Retinal pigment epithelial cell (primary cell): ENCODE measurements around the gene PDE4D.
A peak's percentile ranks its signal among the peaks of the same experiment; 100 is the strongest.

Experiments used
- DNase-seq: peaks from one replicate; pipeline ENCODE4 v3.0.0-alpha.2; 2010; ENCODE audit warnings: low read depth
- H3K4me3 ChIP-seq: 2 replicates; pipeline ENCODE4 v1.5.1; 2011; ENCODE audit warnings: mild to moderate bottlenecking, low read length, control low read depth, moderate library complexity
- TF ChIP-seq, protein P1 (sequence below): conservative IDR thresholded peaks from 2 replicates; pipeline ENCODE4 v1.5.1; 2011; ENCODE audit warnings: low read depth, low read length, control low read depth, inconsistent platforms

PDE4D gene

DNA sequence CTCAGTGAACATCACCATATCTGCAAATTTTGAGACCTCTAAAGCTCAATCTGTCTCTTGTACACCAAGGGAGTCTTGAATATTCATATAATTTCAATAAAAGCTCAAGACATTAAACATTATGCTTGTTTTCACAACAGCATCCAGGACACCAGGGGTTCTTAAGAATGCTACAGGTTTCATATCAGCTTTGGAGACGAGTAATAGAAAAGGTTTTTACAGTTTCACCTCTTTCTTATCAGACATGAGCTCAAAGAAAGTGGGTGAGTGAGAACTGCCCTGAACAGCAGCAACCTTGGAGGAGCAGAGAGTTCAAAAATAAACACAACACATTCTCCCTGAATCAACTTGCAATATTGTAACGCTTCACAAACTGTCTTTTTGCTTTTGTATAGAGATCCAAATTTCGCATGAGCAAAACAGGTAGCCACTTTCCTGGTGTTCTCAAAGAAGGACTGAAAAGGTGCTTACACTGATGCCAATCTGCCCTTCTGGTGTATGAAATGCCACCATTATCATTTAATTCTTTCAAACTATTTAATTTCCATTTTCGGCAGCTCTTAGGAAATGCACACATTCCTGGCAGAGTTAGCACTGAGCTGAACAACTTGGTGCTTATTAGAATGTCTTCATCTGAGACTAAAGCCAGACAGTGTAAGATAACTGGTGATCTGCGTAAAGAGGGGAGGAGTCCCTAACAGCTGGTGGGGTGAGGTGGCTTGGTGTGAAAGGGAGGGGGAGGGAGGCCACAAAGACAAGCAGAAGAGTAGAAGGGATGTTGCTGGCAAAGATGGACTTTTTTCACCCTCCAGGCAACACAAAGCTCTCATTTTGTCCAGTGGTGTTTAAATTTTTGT, 535.3 kb downstream of the PDE4D start:
- TF ChIP-seq, protein P1, sequence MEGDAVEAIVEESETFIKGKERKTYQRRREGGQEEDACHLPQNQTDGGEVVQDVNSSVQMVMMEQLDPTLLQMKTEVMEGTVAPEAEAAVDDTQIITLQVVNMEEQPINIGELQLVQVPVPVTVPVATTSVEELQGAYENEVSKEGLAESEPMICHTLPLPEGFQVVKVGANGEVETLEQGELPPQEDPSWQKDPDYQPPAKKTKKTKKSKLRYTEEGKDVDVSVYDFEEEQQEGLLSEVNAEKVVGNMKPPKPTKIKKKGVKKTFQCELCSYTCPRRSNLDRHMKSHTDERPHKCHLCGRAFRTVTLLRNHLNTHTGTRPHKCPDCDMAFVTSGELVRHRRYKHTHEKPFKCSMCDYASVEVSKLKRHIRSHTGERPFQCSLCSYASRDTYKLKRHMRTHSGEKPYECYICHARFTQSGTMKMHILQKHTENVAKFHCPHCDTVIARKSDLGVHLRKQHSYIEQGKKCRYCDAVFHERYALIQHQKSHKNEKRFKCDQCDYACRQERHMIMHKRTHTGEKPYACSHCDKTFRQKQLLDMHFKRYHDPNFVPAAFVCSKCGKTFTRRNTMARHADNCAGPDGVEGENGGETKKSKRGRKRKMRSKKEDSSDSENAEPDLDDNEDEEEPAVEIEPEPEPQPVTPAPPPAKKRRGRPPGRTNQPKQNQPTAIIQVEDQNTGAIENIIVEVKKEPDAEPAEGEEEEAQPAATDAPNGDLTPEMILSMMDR, result no peak
- peak; percentile 74 for DNase-seq

DNA sequence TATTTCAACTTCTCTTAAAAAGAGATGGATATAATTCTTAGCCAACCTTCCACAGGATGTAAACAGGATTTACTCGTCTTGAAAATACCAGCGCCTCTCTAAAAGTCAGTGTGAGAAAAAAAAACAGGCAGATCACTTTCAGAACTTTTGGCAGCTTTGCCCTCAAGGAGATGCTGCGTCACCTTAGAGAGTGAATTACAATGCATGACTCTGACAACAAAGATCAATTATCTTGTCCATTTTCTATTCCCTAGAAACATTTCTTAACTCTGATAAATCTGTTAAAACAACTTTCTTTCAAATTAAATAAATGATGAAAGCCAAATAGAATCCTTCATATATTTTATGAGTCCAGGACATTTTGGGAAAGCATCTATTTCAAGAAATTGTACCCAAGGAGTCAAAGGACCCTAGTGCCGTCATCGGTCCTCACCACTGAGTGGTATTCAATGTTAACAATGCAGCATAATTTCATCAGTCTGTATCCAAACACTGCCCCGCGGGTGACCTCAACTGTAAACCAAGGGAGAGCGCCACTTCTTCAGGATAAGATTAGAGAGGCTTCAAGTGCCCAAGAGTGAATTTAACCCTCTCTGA, 536.0 kb downstream of the PDE4D start:
- H3K4me3 ChIP-seq, result no peak overlapping the region
- peak; percentile 77 for DNase-seq
- TF ChIP-seq, protein P1, result no peak

More for the DNA sequence above, 535.3 kb downstream of the PDE4D start:
- H3K4me3 ChIP-seq, result no peak overlapping the region

DNA sequence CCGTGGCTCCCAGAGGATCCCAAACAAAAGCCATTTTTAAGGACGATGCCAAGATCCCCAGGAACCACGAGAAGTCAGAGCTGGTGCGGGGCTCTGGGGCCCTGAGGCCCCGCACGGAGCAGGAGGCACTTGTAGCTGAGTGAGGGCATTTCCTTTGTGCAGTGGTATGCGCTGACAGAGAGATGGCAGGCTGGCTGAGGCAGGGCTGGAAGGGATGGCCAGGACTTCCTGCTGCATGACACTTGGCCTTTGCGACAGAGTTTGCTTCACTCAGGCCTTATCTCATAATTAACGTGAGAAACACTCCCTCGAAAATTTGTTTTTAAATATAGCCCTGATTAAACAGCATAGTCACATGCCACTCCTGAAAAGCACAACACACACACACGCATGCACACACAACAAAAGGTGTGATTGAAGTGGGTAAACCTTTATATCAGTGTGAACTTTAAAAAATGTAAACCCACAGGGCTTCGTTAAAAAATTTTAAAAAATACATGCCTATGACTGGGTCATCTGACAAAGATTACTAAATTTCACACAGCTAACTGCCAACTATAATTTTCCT, 536.6 kb downstream of the PDE4D start:
- H3K4me3 ChIP-seq, result no peak overlapping the region
- TF ChIP-seq, protein P1, result peak; percentile 11
- DNase-seq, result peak; percentile 48

DNA sequence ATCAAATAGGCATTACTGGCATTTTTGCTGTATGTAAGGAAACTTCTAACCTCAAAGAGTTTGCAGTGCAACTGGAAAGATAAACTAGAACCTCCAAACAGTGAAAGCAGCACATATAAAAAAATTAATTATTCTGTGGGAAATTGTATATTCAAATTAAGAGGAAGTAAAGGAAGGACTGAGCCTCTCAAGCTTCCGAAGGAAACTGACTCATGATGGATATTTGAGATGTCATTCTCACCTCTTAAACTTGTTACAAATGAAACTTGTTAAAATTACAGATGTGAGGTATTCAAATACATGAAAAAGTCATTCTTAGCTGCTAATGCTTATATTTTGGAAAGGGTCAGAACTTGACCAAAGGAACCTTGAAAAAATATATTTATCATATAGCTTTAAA, 538.7 kb downstream of the PDE4D start:
- no peak overlapping the region for H3K4me3 ChIP-seq
- DNase-seq, result no peak
- TF ChIP-seq, protein P1, result no peak

DNA sequence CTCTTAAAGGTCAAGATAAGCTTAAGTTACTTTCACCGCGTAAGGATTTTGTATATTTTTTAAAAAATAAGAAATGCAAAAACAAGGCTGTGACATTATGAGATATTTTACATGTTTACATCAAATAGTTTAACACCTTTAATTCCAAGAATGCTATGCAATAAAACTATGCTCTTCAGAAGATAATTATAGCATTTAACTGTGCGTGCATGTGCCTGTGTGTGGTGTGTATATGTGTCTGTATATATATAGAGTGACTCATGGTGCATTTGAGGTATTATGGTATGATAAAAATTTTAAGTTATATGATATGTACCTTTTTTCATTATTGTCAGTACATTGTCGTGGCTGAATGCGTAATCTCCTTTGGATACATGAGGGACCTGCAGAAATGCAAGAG, 539.3 kb downstream of the PDE4D start:
- no peak for DNase-seq
- TF ChIP-seq, protein P1, result no peak
- no peak overlapping the region for H3K4me3 ChIP-seq

GRCh38 chr5:59351076-59351794, 542.3 kb downstream of the PDE4D start:
- no peak overlapping the region for H3K4me3 ChIP-seq
- DNase-seq, result no peak
- TF ChIP-seq, protein P1, result peak; percentile 22
